Panc1 (cell line): ENCODE measurements around the gene MYL9.

Source experiments
- POLR2AphosphoS5 ChIP-seq: IDR thresholded peaks from 2 replicates; pipeline ENCODE4 v1.6.1; 2012; ENCODE audit warnings: mild to moderate bottlenecking, low read depth, low read length, moderate library complexity
- SIN3A ChIP-seq: IDR thresholded peaks from 2 replicates; pipeline ENCODE4 v1.6.1; 2012; ENCODE audit warnings: low read depth, mild to moderate bottlenecking, low read length, moderate library complexity, borderline replicate concordance; ENCODE audit not compliant: insufficient read depth
- TCF7L2 ChIP-seq: IDR thresholded peaks from 2 replicates; pipeline ENCODE4 v1.6.1; 2011; ENCODE audit warnings: mild to moderate bottlenecking, low read depth, low read length, inconsistent platforms
- TF ChIP-seq, protein P1 (sequence below): fragments of 450-650 bp; IDR thresholded peaks from 2 replicates; pipeline ENCODE4 v1.5.1; 2017; ENCODE audit warnings: mild to moderate bottlenecking
- TF ChIP-seq, protein P2 (sequence below), 2 experiments: IDR thresholded peaks; 2 replicates each; pipeline ENCODE4 v1.6.1; 2011 to 2012; ENCODE audit warnings: low read depth in 2 of 2, control low read depth in 1 of 2, low read length in 1 of 2, mild to moderate bottlenecking in 1 of 2, moderate library complexity in 1 of 2; ENCODE audit not compliant: insufficient read depth in 1 of 2

DNA sequence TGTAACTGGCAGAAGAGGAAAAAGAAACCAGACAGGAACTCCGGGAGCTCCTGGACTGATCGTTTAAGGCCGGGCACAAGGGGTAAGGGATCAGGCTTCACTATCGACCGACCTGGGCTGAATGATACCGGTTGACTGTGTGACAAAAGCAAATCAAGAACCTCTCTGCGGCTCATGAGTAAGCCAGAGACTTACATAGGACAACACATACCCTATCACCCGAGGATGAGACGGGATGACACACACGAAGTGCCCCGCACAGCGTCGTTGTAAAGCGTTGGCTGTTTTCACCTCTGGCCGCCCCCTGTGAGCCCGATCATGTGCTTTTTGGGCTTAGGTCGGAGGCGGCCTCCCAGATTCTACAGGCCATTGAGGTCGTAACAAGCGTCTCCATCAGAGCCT lies 31.4 kb downstream of the MYL9 start:
- TF ChIP-seq, protein P1, sequence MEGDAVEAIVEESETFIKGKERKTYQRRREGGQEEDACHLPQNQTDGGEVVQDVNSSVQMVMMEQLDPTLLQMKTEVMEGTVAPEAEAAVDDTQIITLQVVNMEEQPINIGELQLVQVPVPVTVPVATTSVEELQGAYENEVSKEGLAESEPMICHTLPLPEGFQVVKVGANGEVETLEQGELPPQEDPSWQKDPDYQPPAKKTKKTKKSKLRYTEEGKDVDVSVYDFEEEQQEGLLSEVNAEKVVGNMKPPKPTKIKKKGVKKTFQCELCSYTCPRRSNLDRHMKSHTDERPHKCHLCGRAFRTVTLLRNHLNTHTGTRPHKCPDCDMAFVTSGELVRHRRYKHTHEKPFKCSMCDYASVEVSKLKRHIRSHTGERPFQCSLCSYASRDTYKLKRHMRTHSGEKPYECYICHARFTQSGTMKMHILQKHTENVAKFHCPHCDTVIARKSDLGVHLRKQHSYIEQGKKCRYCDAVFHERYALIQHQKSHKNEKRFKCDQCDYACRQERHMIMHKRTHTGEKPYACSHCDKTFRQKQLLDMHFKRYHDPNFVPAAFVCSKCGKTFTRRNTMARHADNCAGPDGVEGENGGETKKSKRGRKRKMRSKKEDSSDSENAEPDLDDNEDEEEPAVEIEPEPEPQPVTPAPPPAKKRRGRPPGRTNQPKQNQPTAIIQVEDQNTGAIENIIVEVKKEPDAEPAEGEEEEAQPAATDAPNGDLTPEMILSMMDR = no peak
- TF ChIP-seq, protein P2, sequence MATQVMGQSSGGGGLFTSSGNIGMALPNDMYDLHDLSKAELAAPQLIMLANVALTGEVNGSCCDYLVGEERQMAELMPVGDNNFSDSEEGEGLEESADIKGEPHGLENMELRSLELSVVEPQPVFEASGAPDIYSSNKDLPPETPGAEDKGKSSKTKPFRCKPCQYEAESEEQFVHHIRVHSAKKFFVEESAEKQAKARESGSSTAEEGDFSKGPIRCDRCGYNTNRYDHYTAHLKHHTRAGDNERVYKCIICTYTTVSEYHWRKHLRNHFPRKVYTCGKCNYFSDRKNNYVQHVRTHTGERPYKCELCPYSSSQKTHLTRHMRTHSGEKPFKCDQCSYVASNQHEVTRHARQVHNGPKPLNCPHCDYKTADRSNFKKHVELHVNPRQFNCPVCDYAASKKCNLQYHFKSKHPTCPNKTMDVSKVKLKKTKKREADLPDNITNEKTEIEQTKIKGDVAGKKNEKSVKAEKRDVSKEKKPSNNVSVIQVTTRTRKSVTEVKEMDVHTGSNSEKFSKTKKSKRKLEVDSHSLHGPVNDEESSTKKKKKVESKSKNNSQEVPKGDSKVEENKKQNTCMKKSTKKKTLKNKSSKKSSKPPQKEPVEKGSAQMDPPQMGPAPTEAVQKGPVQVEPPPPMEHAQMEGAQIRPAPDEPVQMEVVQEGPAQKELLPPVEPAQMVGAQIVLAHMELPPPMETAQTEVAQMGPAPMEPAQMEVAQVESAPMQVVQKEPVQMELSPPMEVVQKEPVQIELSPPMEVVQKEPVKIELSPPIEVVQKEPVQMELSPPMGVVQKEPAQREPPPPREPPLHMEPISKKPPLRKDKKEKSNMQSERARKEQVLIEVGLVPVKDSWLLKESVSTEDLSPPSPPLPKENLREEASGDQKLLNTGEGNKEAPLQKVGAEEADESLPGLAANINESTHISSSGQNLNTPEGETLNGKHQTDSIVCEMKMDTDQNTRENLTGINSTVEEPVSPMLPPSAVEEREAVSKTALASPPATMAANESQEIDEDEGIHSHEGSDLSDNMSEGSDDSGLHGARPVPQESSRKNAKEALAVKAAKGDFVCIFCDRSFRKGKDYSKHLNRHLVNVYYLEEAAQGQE (IDR thresholded peaks at IDR 0.05; ENCODE audit: insufficient read depth in 1 of 2, low read depth in 2 of 2, low read length in 1 of 2) = no peak
- no peak for TF ChIP-seq POLR2AphosphoS5
- no peak for TF ChIP-seq SIN3A
- TF ChIP-seq TCF7L2 = no peak
